NCI-H2081 treated with DMSO at 0.1 percent for 48 hours (cell line): ENCODE results near the gene CERT1.
"Not testable (repeated sequence)": the region's sequence is repeated elsewhere in the genome, so short reads cannot be mapped to it uniquely, and the experiment has no call there.

Source experiments
- DNase-seq: peaks from one replicate; lab custom pipeline; 2025; lab: John Stamatoyannopoulos, UW

Gene CERT1

DNA sequence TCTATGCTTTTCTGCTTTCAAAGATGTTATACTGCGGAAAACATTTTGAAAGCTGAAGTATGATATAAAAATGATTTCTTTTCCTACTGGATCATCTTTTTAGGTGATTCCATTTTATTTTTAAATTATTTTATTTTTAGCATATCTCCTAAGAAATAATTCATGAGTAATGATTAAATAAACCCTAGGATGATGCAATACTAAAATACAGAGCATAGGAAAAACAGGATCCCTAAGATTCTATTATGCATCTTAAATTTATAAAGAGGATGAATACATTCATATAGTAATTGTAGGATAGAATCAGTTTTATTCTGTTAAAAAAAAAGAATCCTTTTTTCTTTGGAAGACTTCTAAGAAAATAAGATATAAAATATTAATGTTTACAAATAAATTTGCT, 11.1 kb upstream of the CERT1 start:
- DNase-seq: no peak

DNA sequence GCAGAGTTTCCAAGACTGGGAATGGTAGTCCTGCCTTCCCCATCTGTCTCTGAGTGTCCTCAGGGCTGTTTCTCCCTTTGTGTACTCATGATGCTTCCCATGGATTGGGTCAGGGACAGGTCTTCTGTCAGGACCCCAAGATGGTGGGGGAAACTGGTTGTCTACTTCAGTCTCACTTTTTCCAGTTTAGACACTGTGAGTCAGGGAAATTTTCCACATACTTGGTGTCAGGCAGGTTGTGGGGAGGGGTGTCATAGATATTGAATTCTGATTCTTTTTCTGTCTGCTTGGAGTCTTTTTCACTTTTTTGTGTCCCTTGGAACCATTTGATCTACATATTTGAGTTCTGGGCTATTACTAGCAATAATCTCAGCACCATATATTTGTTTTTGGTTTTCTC, 10.6 kb upstream of the CERT1 start:
- no peak for DNase-seq

DNA sequence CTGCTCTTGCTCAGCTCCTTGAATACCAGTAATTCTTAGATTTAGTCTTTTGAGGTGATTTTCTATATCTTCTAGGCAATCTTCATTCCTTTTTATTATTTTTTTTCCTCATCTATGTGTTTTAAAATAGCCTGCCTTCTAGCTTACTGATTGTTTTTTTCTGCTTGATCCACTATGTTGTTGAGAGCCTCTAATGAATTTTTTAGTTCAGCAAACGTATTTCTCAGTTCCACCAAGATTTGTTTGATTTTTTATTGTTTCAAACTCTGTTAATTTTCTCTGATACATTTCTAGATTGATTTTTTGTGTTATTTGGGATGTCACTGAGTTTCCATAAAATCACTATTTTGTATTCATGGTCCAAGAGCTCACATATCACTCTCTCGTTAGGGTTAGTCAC, 9.8 kb upstream of the CERT1 start:
- DNase-seq: no peak

DNA sequence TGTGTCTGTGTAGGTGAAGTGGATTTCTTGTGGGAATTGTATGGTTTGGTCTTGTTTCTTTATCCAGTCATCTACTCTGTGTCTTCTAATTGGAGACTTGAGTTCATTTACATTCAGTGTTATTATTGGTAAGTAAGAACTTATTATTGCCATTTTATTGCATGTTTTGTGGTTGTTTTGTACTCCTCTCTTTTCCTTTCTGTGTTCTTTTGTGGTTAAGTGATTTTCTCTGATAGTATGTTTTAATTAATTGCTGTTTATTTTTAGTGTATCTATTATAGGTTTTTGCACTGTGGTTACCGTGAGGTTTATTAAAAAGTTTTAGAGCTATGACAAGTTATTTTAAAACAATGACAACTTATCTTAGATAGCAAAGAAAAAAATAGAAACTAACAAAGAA, 8.3 kb upstream of the CERT1 start:
- no peak for DNase-seq

DNA sequence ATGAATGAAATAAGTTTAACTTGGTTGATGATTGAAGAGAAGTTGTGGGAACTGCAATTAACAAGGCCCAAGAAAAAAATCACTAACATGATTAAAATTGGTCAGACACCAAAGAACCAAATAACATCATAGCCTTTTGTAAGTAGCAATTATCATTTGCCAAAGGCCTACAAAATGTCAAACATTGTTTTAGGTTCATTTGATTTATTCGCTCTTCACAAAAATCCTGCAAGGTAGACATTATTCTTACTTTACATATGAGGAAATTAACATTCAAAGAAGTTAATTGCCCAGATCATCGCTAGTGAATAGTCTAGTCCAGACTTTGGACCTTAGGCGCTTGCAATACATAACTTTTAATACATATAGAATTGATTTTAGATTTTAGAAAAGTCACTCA, 2.9 kb upstream of the CERT1 start:
- DNase-seq: no peak

DNA sequence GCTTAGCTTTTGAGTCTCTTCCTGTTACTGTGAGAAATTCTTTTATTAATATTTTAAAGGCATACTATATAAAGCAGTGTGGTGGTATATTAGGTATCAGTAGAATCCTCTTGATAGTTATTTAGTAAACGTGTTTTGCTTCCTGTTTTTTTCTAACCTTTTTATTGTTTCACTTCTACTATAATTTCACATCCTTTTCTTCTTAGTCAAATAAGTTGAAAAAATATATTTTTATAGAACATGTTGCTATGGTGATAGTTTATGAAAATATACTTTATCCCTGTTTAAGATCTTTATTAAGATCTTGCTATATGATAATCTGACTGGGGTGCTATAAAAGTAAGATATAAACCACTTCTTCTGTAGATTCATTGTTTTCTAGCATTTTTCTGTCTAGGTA, 2.4 kb upstream of the CERT1 start:
- no peak for DNase-seq

DNA sequence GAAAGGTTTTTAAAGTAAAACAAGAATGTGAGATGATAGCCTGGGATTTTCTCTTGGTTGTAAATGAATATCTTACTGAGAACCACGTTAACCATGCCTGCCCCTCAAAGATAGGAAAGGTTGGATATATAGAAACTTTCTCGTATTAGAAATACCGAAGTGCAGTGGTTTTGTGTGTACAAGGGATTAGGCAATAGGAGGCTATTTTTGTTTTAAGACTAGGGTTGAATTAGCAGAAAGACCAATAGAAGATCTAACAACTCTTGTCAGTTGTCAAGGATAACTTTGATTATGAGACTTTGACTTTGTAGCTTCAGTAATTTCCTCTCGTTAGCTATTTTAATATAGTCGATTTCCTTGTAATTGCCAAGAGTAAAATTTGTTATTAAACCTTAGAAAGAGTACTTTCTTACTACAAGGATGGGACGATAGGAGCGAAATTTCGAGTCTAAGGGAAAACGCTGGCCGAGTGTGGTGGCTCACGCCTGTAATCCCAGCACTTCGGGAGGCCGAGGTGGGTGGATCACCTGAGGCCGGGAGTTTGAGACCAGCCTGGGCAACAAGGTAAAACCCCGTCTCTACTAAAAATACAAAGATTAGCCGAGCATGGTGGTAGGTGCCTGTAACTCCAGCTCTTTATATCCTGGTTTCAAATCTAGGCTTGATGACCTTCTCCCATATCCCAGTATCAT, 1.1 kb upstream of the CERT1 start:
- no peak for DNase-seq

DNA sequence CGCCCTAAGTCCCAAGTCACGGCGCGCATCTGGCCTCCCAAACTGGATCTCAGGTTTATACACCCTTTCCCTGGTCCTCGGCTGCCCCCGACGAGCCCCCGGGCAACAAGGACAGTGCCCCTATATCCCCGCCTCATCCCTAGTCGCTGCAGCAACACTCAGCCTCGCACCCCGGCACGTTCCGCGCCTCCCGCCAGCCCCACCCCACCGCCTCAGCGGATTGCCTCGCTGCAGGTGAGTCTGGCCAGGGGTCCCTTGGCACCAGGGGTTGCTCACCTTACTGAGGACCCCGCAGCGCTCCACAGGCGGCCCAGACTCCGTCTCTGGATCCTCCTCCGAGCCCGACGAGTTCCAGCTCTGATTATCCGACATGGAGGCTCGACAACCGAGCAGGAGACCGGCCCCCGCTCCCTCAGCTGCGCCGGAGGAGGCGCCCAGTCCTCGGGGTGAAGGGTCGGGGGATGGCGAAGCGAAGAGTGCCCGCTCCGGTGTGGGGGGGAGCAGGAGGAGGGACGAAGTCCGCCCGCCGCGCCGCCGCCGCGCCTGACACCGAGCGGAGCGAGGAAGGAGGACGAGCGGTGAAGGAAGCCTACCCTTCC, 494 bp downstream of the CERT1 start:
- no peak for DNase-seq

DNA sequence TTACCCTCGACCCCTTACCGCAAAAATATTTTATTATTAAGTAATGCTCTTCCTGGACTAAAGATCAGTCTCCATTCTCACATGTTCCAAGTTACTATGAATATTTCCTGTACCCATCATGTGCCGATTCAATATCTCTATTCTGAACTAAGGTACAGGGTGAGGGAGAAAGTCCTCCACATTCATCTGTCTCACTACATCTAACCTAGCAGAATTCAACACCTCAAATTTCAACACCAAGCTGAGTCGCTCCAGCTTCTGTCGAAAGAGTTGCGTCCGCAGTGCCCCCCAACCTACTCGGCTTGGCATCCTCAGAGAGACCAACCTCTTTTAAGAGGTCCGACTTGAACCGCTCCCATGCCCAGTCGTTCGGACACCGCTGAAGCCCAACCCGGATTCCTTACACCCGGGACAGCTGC, 1.0 kb downstream of the CERT1 start:
- DNase-seq: no peak

DNA sequence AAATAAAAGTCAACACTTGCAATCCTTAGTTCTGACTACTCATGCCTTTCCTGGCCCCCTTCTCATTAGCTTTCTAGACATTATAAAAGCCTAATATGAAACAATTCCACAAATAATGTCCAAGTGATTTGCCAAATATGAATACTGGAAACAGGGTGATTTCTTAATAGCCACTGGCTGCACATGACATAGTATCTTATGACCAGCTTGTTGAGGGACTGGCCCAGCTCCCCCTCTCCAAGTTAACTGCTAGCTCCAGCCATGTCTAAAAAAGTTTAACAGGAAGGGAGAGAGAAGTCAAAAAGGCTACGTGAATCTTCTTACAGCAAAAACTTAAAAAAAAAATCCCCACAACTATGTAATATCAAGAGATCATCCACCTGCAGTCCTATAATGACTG, 1.5 kb downstream of the CERT1 start:
- no peak for DNase-seq

DNA sequence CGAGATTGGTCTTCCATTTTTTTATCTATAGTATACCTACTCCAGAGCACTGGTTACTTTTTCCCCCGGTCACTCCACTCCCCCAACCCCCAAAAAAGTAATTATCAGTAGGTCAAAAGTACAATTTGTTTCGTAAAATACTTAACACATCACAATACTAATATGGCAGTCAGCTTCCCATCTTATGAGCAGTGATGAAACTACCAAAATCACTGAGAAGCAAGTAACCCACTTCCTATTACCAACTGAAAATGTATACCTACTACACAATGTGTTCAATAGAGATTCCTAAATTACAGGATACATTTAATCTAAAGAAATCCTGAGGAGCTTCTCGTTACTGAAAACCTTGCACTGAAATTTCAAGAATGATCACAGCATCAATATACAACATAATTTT, 1.9 kb downstream of the CERT1 start:
- DNase-seq: no peak

DNA sequence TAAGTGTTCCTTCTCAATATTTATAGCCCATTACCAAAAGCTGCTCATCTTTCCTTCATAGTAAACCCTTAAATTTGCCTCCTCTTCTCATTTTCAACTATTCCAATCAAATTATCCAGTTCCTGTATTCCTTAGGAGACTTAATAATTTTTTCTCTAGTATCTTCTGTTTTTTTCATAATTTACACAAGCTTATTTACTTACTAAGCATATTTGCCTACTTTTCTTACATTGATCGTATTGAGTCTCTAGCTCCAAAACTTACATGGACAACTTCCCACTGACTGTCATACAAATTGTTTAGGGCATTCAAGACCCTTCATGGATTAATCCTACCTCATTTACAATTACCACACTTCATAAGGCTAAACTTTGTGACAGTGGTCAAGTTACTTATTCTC, 3.6 kb downstream of the CERT1 start:
- no peak for DNase-seq

DNA sequence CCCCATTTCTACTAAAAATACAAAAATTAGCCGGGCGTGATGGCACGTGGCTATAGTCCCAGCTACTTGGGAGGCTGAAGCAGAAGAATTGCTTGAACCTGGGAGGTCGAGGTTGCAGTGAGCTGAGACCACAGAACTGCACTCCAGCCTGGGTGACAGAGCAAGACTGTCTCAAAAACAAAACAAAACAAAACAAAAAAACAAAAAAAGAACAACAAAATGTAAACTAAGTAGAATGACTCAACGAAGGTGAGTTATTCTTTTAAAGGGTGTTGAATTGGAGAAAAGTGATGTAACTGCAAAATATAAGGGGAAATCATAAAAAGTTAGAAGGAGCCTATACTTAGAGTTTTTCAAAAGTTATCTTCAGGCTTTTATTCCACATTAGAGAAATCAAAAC, 6.3 kb downstream of the CERT1 start:
- not testable (repeated sequence) for DNase-seq

DNA sequence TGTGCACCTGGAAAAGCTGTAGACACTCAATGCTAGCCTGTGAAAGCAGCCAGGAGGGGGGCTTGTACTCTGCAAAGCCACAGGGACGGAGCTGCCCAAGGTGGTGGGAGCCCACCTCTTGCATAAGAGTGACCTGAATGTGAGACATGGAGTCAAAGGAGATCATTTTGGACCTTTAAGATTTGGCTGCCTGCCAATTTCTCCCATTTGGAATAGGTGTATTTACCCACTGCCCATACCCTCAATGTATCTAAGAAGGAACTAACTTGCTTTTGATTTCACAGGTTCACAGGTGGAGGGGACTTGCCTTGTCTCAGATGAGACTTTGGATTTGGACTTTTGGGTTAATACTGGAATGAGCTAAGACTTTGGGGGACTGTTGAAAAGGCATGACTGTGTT, 12.6 kb downstream of the CERT1 start:
- not testable (repeated sequence) for DNase-seq

DNA sequence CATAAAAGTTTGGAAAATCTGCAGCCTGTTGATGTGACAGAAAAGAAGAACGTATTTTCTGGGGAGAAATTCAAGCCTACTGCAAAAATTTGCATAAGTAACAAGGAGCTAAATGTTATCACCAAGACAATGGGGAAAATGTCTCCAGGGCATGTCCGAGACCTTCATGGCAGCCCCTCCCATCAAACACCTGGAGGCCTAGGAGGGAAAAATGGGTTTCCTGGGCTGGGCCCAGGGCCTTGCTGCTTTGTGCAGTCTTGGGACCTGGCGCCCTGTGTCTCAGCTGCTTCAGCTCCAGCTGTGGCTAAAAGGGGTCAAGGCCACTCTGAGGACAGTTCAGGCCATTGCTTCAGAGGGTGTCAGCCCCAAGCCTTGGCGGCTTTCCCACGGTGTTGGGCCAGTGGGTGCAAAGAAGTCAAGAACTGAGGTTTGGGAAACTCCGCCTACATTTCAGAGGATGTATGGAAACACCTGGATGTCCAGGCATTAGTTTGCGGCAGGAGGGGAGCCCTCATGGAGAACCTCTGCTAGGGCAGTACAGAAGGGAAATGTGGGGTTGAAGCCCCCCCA, 13.1 kb downstream of the CERT1 start:
- DNase-seq: no peak

DNA sequence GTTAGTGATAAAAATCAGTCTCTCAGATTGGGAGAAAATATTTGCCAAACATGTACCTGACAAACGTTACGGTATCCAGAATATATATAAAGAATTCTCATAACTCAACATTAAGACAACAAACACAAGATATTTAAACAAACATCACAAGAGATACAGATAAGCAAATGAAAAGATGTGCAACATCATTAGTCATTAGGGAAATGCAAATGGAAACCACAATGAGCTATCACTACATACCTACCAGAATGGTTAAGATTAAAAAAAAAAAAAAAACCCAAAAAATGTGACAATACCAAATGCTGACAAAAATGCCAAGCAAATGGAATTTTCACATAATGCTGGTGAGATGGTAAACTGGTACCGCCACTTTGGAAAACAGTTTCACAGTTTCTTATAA, 15.4 kb downstream of the CERT1 start:
- no peak for DNase-seq

DNA sequence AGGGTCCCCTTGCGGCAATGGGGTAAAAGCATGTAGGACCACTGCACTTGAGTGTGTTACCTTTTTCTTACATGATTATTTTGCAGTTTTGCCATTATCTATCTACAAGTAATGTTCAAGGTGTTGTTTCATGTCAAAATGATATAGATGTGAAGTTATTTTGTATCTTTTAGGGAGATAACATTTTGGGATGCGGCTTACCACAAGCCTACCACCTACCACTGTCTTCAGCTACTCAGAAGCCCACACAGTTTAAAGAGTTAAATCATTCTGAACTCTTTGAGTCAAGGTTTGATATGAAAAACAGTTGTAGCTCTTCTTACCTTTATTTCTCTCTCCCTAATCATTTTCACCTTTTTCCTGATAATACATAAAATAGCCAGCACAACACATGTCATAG, 19.8 kb downstream of the CERT1 start:
- no peak for DNase-seq

DNA sequence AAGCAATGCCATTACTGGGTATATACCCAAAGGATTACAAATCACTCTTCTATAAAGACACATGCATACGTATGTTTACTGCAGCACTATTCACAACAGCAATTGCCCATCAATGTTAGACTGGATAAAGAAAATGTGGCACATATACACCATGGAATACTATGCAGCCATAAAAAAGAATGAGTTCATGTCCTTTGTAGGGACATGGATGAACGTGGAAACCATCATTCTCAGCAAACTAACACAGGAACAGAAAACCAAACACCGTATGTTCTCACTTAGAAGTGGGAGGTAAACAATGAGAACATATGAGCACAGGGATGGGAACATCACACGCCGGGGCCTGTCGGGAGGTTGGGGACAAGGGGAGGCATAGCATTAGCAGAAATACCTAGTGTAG, 21.6 kb downstream of the CERT1 start:
- DNase-seq: not testable (repeated sequence)

DNA sequence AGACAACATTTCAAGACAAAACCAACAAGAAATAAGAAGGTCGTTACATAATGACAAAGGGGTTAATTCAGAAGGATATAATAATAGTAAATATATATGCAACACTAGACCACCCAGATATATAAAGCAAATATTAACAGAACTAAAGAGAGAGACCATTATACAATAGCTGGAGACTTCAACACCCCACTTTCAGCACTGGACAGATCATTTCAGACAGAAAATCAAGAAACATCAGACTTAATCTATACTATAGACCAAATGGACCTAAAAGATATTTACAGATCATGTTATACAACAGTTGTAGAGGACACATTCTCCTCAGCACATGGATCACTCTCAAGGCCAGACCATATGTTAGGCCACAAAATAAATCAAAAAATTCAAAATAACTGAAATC, 26.8 kb downstream of the CERT1 start:
- no peak for DNase-seq

DNA sequence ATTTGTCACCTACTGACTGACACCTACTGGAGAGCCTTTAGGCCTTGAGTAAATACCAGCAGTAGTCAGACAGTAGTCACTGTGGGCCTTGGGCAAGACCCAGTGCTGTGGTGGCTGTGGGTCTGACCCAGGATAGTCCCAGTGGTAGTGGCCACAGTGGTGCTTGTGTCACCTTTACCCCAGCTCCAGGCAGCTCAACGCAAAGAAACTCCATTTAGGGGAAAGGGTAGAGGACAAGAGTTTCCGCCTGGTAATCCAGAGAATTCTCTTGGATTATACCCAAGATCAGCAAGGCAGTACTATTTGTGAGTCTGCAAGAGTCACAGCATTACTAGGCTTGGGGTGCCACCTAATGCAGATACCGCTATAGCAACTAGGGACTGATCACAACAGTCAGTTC, 28.9 kb downstream of the CERT1 start:
- DNase-seq: no peak

DNA sequence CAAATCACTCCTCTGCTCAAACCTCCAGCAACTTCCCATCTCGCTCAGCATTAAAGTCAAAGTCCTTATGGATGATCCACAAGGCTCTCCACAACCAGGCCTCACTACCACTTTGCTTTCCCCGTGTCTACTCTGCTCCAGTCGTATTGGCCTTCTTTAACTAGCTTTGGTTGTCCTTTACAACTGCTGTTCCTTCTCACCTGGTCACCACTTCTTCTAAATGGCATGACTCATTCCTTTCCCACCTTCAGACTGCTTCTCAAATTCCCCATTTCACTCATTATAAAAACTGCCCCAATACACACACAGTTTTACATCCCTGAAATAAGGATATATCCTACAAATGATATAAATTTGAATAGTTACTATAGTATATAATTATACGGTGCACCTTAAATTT, 30.4 kb downstream of the CERT1 start:
- no peak for DNase-seq

DNA sequence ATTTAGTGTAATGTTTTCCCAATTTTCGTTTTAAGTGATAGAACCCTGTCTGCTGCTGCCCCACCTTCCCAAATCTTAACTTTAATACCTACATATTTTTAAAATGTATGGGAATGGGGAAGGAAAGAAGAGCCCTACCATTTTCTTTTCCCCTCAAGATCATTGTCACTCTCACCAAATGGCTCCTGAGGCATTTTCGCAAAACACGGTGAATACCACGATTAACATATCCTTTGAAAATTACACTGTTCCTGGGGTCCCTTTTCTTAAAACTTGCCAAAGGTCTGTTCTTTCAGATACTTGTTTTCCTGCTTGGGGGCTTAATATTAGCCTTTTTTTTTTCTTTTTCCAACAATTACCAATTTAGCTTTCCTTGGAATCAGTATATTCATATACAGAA, 36.1 kb downstream of the CERT1 start:
- DNase-seq: no peak

DNA sequence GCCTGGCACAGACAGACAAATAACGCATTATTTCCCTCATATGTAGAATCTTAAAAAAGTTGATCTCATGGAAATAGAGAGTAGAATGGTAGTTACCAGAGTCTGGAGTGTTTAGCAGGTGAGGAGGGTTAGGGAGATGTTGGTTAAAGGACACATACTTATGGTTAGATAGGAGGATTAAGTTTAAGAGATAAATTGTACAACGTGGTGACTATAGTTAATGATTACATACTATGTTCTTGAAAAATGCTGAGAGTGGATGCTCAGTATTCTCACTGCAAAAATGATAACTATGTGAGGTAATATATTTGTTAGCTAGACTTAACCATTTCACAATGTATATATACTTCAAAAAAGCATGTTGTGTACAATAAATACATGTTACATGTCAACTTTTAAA, 38.0 kb downstream of the CERT1 start:
- DNase-seq: no peak

DNA sequence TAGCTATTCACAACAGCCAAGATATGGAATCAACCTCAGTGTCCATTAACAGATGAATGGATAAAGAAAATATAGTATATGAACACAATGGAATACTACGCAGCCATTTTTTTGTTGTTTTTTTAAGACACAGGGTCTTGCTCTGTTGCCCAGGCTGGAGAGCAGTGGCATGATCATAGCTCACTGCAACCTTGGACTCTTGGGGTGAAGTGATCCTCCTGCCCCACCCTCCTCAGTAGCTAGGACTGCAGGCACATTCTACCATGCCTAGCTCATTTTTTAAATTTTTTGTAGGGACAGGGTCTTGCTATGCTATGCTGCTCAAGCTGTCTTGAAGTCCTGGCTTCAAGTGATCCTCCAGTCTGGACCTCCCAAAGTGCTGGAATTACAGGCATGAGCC, 38.5 kb downstream of the CERT1 start:
- DNase-seq: no peak
